A172 (cell line): ENCODE results near the gene RASL11A. TPM values are rescaled to one million over a fixed set of nuclear protein-coding genes. Genes with fewer than 3 reads are reported as not detected.
"Not testable (repeated sequence)": the region's sequence is repeated elsewhere in the genome, so short reads cannot be mapped to it uniquely, and the experiment has no call there.

Source experiments
- DNase-seq: peaks from one replicate; pipeline ENCODE4 v3.0.0-alpha.2; 2015; ENCODE audit warnings: low spot score
- total RNA-seq: library from RNA; depleted of rRNA; stranded (reverse); fragments of >200 nt; shearing (Covaris generic); gene quantifications from 2 replicates; pipeline ENCODE4 v1.2.3, GENCODE V29; 2014; rRNA removed

RASL11A gene
- total RNA-seq, 1 experiment from 2014 or later = 5.3 TPM

DNA sequence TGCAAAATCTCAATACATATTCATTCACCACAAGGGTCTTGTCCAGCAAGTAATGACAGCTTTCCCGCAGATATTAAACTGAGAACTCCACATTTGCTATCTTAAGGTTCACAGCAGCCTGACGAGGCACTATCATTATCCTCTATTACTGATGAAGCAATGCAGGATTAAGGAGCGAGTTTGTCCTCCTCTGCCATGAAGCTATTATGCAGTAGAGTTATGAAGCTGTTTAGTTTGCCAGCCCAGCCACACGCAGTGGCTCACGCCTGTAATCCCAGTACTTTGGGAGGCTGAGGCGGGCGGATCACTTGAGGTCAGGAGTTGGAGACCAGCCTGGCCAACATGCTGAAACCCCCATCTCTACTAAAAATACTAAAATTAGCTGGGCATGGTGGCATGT, 29.8 kb downstream of the RASL11A start:
- DNase-seq = not testable (repeated sequence)

DNA sequence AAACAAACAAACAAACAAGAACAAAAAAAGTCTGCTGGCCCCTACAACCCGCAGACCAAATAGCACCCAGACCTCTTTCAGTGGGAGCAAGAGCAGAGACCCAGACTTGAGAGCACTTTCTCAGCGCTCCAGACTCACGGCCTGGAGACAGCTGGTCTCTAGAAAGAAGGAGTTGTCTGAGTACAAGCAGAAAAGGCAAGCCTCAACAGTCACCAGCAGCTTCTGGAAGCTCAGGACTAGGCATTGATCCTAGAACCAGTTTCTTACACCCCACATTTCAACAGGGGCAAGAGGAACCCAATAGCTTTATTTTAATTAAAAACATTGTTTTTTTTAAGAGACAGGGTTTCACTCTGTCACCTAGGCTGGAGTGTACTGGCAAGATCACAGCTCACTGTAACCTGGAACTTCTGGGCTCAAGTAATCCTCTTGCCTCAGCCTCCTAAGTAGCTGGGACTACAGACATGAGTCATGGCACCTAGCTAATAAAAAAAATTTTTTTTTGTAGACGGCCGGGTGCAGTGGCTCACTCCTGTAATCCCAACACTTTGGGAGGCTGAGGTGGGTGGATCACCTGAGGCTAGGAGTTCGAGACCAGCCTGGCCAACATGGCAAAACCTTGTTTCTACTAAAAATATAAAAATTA, 30.4 kb downstream of the RASL11A start:
- DNase-seq = no peak

DNA sequence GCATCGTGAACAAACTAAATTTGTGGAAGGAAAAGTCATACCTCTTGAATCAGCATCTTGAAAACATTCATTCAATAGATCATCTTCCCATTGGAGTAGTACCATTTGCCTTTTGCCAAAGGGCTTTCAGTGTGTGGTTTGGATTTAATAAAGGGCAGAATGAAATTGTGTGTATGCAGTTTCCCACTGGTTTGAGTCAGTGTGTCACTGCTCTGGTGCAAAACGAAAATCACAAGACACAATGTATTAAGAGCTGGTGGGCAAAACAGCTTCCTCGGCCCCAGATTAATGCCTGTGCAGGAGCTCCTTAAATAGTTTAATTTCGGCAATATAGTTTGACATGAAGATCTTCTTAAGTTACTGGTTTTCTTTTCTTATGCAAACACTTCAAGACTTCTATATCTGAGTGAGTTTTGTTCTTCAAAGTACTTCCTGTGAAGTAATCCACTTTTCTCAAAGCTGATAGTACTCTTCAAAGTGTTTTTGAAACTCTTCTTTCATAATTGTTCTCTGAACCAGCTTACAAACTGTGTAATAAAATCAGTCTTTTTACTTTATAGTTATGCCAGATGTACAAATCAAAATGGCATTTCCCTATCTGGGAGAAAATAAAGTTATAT, 32.1 kb downstream of the RASL11A start:
- no peak for DNase-seq

DNA sequence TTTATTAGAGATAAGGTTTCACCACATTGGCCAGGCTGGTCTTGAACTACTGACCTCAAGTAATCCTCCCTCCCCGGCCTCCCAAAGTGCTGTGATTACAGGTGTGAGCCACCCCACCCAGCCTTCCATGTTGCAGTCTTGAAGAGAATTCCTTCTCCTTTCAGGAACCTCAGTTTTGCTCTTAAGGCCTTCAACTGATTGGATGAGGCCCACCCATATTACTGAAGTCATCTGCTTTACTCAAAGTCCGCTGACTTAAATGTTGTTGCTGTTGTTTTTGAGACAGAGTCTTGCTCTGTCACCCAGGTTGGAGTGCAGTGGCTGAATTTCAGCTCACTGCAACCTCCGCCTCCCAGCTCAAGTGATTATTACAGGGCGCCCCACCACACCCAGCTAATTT, 33.5 kb downstream of the RASL11A start:
- no peak for DNase-seq

DNA sequence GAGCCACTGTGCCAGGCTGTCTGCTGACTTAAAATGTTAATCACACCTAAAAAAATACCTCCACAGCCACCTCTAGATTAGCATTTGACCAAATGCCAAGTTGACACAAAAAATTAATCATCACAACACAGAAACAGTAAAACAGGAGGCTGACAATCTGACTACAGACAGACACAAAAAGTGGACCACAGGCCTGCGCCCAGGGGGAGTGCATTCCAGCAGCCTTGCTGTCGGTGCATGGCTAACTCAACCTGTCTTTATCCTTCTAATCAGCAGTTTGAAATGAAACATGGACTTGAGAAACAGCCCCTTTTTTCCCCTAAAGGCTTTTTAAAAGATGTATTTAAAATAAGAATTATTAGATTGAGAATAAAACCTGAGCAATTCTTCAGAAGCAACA, 34.0 kb downstream of the RASL11A start:
- no peak for DNase-seq

DNA sequence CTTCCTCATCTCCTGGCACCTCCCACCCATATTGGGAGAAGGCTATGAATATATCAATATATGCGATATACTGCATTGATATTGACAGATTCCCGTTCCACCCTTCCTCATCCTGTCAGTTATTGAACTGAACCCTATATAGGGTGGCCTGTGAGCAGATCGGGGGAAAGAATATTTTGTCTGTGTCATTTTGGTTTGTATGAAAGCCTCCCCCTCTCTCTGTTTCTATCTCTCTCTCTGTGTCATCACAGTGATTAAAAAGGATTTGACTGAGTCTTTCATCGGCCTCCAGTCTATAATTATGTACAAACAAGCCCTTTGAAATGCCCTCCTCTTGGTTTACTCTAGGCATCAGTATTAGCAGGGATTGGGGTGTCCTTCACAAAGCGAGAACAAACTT, 35.7 kb downstream of the RASL11A start:
- no peak for DNase-seq

DNA sequence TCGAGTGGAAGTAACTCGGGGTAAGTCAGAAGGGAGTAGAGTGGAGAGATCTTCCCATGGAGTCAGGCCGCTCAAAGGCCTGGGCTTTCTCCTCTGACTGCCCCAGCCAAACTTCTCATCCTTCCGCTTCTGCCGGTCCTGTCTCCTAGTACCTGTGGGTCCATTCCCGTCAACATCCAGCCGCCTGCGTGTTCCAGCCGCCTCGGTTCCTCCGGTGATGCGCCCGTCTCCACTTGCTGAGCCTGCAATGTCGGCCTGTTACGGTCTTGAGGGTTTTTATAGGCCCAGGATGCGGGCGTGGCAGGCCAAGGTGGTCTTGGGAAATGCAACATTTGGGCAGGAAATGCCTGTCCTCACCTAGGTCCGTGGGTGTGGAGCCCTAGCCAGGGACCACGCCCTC, 38.3 kb downstream of the RASL11A start:
- DNase-seq = no peak

DNA sequence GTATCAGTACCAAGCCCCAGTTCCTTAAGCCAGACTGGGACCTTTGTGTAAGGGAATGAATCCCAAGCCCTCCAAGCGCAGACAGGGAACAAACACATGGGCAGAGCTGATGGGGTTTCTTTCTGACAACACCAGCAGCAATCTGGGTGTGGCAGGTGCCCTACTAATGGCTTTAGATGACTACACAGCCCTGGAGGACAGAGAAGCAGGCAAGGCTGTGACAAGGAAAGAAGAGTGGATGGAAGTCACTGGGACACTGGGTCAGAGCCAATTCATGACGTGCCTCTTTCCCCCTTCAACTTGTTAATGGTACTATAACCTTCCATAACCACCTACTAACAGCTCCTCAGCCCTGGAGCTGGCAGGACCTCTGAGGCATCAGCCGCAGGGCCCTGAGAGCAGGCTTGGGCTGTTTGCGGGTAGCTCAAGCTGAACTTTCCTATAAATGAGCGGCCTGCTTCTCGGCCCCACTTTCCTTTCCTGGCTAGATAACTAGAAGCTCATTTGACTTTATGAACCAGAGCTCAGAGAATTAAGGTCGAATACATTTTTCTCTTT, 38.9 kb downstream of the RASL11A start:
- DNase-seq = peak; percentile 20

DNA sequence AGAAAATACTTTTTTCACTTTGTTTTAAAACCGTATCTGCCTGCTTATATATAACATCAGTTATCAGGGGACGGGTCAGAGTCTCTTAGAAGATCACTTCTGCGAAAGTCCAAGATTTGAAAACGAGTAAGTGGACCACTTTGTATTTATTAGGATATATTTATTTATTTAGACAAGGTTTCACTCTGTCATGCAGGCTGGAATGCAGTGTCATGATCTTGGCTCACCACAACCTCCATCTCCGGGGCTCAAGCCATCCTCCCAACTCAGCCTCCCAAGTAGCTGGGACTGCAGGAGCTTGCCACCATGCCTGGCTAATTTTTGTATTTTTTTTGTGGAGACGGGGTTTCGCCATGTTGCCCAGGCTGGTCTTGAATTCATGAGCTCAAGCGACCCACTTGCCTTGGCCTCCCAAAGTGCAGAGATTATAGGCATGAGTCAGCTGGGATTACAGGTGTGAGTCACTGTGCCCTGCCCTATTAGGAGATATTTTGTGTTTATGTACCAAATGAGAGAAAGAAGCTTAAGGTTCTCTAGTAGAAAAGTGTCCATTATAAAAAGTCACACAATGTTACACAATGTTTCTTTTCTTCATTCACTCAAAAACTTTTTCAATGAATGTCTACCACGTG, 39.5 kb downstream of the RASL11A start:
- peak; percentile 62 for DNase-seq

DNA sequence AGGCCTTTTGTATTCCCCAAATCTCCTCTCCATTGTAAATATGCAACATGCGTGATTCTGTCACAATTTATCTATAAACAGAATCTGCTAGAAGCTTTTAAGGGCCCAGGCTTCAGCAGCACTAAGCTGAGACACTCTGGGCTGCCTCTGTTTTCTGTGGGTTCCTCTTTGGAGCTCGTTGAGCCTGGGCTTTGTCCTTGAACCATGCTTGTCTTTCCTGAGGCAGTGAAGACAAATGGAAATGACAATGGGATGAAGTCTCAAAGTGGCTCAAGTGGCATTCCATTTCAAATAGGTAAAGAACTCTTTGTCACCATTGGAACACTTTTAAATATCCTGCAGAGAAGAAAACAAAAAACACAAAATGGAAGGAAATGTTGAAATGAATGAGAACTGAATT, 40.3 kb downstream of the RASL11A start:
- DNase-seq = no peak

DNA sequence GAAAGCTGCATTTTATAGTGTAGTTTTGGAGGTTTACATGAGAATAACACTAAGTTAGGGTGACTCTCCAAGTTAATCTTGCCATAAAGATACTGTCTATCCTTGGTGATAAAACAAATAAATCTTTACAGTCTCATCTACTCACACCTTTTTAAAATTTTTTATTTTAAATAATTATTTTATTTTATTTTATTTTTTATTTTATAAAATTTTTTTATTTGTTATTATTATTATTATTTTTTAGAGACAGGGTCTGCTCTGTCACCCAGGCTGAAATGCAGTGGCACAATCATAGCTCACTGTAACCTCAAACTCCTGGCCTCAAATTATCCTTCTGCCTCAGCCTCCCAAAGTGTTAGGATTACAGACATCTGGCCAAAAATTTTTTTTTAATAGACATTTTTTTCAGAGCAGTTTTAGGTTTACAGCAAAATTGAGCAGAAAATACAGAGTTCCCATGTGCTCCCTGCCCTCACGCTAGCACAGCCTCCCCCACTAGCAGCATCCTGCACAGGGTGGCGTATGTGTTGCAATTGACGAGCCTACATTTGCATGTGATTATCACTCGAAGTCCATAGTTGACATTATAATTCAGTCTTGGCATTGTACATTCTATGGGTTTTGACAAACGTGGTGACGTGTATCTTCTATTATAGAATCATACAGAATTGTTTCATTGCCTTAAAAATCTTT, 41.0 kb downstream of the RASL11A start:
- no peak for DNase-seq

DNA sequence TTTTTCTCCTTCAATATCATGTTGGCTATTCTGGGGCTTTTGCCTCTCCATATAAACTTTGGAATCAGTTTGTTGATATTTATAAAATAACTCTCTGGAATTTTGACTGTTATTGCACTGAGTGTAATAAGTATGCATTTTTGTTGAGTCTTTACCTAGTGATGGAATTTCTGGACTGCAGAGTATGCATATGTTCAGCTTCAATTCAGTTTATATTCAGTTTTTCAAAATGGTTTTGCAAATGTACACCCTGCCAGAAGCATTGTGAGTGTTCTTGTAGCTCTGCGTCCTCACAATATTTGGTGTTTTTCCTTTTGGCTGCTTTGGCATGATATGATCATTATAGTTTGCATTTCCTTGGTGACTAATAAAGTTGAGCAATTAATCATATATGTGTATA, 43.1 kb downstream of the RASL11A start:
- DNase-seq = no peak

DNA sequence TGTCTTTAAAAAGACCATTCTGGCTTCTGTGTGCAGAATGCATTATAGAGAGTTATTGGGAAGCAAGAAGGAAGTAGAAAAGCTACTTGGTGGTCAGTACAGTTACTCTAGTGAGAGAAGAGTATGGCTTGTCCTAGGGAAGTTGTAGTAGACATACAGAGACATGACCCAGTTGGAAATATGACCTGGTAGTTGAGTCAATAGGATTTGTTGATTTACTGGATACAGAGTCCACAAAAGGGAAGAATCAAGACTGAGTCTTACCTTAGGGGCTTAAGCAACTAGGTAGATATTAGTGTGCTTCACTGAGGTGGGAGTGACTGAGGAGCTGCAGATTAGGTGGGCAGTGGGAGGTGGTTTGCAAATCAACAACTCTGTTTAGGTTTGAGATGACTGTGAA, 48.8 kb downstream of the RASL11A start:
- no peak for DNase-seq

DNA sequence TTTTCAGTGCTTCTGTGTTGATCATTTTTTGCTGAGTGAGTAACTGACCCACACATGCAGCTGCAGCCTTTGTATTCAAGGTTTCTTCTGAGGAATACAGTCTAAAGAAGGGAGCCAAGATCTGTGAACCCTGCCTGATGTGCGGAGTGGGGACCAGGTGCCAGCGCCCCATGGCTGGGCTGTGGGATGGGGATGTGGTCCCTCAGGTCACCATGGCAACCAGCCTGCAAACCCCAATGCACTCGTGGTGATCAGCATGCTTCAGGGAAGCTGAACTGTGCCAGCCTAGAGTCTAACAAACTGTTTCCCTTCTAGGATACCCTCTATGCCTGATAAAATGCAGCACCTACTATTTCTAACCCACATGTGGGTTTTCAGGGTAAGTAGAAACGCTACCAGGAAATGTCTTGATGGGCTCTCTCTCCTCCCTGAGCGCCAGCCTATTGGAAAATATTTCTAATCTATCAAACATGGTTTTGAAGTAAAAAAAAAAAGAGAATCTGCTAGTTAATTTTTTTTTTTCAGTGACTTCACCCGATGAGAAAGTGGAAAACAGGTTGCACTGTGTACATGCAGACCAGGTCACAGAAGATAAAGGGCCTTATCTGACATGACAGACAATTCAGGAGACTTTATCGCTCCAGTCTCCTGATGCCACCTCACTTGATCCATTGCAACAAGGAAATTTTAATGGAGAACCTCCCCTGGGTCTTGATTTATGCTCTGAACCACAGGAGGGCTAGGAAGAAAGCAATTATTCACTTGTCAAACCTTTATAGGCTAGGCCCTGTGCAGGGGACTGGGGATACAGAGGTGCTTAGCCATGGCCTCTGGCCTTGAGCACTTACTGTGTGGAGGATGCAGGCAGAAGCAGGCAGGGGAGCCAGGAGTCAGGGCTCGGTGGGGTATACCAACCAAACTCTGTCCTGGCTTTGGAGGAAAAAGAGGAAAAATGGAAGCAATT, 51.1 kb downstream of the RASL11A start:
- DNase-seq = no peak

DNA sequence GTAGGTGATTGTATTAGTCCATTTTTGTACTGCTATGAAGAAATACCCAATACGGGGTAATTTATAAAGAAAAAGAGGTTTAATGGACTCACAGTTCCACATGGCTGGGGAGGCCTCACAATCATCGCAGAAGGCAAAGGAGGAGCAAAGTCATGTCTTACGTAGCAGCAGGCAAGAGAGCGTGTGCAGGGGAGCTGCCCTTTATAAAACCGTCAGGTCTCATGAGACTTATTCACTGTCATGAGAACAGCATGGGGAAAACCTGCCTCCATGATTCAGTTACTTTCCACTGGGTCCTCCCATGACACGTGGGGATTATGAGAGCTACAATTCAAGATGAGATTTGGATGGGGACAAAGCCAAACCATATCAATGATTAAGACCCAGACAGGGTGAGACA, 51.8 kb downstream of the RASL11A start:
- DNase-seq = not testable (repeated sequence)

Other genes with a start within 250 kb of the RASL11A start
- 18.3 and 20.0 TPM in 2 replicates for gene USP12, start 99.0 kb upstream of the RASL11A start, total RNA-seq
- 908 and 920 TPM in 2 replicates for gene RPL21, start 19.3 kb upstream of the RASL11A start, total RNA-seq
- gene GTF3A, start 153.8 kb downstream of the RASL11A start, total RNA-seq = 150 and 155 TPM in 2 replicates
- gene MTIF3, start 179.7 kb downstream of the RASL11A start, total RNA-seq = 77.4 and 113 TPM in 2 replicates